Measurements from ENCODE around the gene KIAA0586.

The KIAA0586 gene

GRCh38 chr14:58479975-58480374 is 52.5 kb downstream of the KIAA0586 start:
- H3K27ac ChIP-seq = no peak overlapping the region
- H3K36me3 ChIP-seq (replicated peaks) = peaks cover 6% of the 10 kb centered on the region
- no peak for DNase-seq
- no peak overlapping the region for H3K4me3 ChIP-seq (ENCODE audit: low read depth, low read length)
- TF ChIP-seq CTCF (IDR thresholded peaks at IDR 0.05; ENCODE audit: low read depth, low read length, missing control alignments) = no peak
- in situ Hi-C loops (cut with HindIII; ENCODE audit: low pct_ligation_motif_present, low sequenced_read_pairs) = no loop called here
- H3K27me3 ChIP-seq (replicated peaks) = no peaks in the 10 kb centered on the region

- no peak for TF ChIP-seq CTCF (IDR thresholded peaks at IDR 0.05; ENCODE audit: low read depth, low read length, missing control alignments)
- H3K36me3 ChIP-seq (replicated peaks) = no peaks in the 10 kb centered on the region
- in situ Hi-C loops (cut with HindIII; ENCODE audit: low pct_ligation_motif_present, low sequenced_read_pairs) = no loop called here
- no peak for DNase-seq
- H3K27me3 ChIP-seq (replicated peaks) = no peaks in the 10 kb centered on the region
- H3K27ac ChIP-seq = no peak overlapping the region
- no peak overlapping the region for H3K4me3 ChIP-seq (ENCODE audit: low read depth, low read length)
Observed at GRCh38 chr14:58484176-58484575, 56.7 kb downstream of the KIAA0586 start.

GRCh38 chr14:58488550-58488949 is 61.0 kb downstream of the KIAA0586 start:
- peak; percentile 49 for DNase-seq
- Histone ChIP-seq H3K27me3 (replicated peaks) (no peaks in the 10 kb centered on the region), H3K36me3 (replicated peaks) (no peaks in the 10 kb centered on the region), H3K4me3 (ENCODE audit: low read depth, low read length) (no peak overlapping the region), H3K27ac (peak overlapping the region; percentile 2)
- no peak for TF ChIP-seq CTCF (IDR thresholded peaks at IDR 0.05; ENCODE audit: low read depth, low read length, missing control alignments)
- in situ Hi-C loops (cut with HindIII; ENCODE audit: low pct_ligation_motif_present, low sequenced_read_pairs) = no loop called here

GRCh38 chr14:58491593-58491992 is 64.1 kb downstream of the KIAA0586 start:
- in situ Hi-C loops (cut with HindIII; ENCODE audit: low pct_ligation_motif_present, low sequenced_read_pairs) = no loop called here
- TF ChIP-seq CTCF (IDR thresholded peaks at IDR 0.05; ENCODE audit: low read depth, low read length, missing control alignments) = no peak
- peak; percentile 44 for DNase-seq

GRCh38 chr14:58492044-58492443 is 64.5 kb downstream of the KIAA0586 start:
- no peak for TF ChIP-seq CTCF (IDR thresholded peaks at IDR 0.05; ENCODE audit: low read depth, low read length, missing control alignments)
- no peak for DNase-seq
- Histone ChIP-seq H3K4me3 (ENCODE audit: low read depth, low read length) (no peak overlapping the region), H3K27ac (peak overlapping the region; percentile 26), H3K27me3 (replicated peaks) (no peaks in the 10 kb centered on the region), H3K36me3 (replicated peaks) (no peaks in the 10 kb centered on the region)
- in situ Hi-C loops (cut with HindIII; ENCODE audit: low pct_ligation_motif_present, low sequenced_read_pairs) = no loop called here

More at GRCh38 chr14:58491593-58491992, 64.1 kb downstream of the KIAA0586 start:
- H3K4me3 ChIP-seq (ENCODE audit: low read depth, low read length) = no peak overlapping the region
- H3K27ac ChIP-seq = peak overlapping the region; percentile 28
- H3K36me3 ChIP-seq (replicated peaks) = no peaks in the 10 kb centered on the region
- H3K27me3 ChIP-seq (replicated peaks) = no peaks in the 10 kb centered on the region

GRCh38 chr14:58501214-58501816 is 73.8 kb downstream of the KIAA0586 start:
- peak; percentile 67 for DNase-seq
- TF ChIP-seq CTCF (IDR thresholded peaks at IDR 0.05; ENCODE audit: low read depth, low read length, missing control alignments) = peak; percentile 69
- in situ Hi-C loops (cut with HindIII; ENCODE audit: low pct_ligation_motif_present, low sequenced_read_pairs) = no loop called here

More at GRCh38 chr14:58501214-58501816, 73.8 kb downstream of the KIAA0586 start:
- Histone ChIP-seq H3K36me3 (replicated peaks) (no peaks in the 10 kb centered on the region), H3K27ac (no peak overlapping the region), H3K27me3 (replicated peaks) (no peaks in the 10 kb centered on the region), H3K4me3 (ENCODE audit: low read depth, low read length) (no peak overlapping the region)
